Stimulated activated CD4-positive, alpha-beta T cell treated with anti-CD3 and anti-CD28 coated beads, Interleukin-2, amount 100 ng/mL, for 4 hours (primary cell): ENCODE data around the gene SLCO4C1.
"Not testable (repeated sequence)": the region's sequence is repeated elsewhere in the genome, so short reads cannot be mapped to it uniquely, and the experiment has no call there.

ENCODE experiments used
- DNase-seq: peaks from one replicate; pipeline ENCODE4 v3.0.0-alpha.2; 2020; ENCODE audit warnings: low read depth

Gene SLCO4C1

GRCh38 chr5:102296178-102296817 lies at the start of gene SLCO4C1:
SLCO4C1 (minus strand) TSS chr5:102296284; CDS start chr5:102296262, 22 bp downstream.
- DNase-seq = peak; percentile 41

GRCh38 chr5:102341681-102342288 lies 45.7 kb upstream of the SLCO4C1 start:
- no peak for DNase-seq

GRCh38 chr5:102324714-102325113 lies 28.6 kb upstream of the SLCO4C1 start:
- DNase-seq = no peak

GRCh38 chr5:102318801-102319200 lies 22.7 kb upstream of the SLCO4C1 start:
- DNase-seq = not testable (repeated sequence)

GRCh38 chr5:102314328-102314727 lies 18.2 kb upstream of the SLCO4C1 start:
- DNase-seq = no peak

- DNase-seq = no peak
Observed at GRCh38 chr5:102313912-102314311, 17.8 kb upstream of the SLCO4C1 start.

- no peak for DNase-seq
Observed at GRCh38 chr5:102312586-102313370, 16.7 kb upstream of the SLCO4C1 start.

GRCh38 chr5:102309586-102309985 lies 13.5 kb upstream of the SLCO4C1 start:
- DNase-seq = no peak

- DNase-seq = no peak
Observed at GRCh38 chr5:102307232-102307631, 11.1 kb upstream of the SLCO4C1 start.

- DNase-seq = no peak
Observed at GRCh38 chr5:102306121-102306520, 10.0 kb upstream of the SLCO4C1 start.

- DNase-seq = no peak
Observed at GRCh38 chr5:102295534-102296177, 428 bp downstream of the SLCO4C1 start.

- DNase-seq = no peak
Observed at GRCh38 chr5:102294886-102295395, 1.1 kb downstream of the SLCO4C1 start.

GRCh38 chr5:102290004-102290403 lies 6.1 kb downstream of the SLCO4C1 start:
- no peak for DNase-seq

- no peak for DNase-seq
Observed at GRCh38 chr5:102289251-102289899, 6.7 kb downstream of the SLCO4C1 start.

- no peak for DNase-seq
Observed at GRCh38 chr5:102288630-102289029, 7.5 kb downstream of the SLCO4C1 start.

GRCh38 chr5:102286476-102286875 lies 9.6 kb downstream of the SLCO4C1 start:
- no peak for DNase-seq

- no peak for DNase-seq
Observed at GRCh38 chr5:102283102-102283797, 12.8 kb downstream of the SLCO4C1 start.

- no peak for DNase-seq
Observed at GRCh38 chr5:102279711-102280110, 16.4 kb downstream of the SLCO4C1 start.

GRCh38 chr5:102278231-102278630 lies 17.9 kb downstream of the SLCO4C1 start:
- DNase-seq = no peak

- no peak for DNase-seq
Observed at GRCh38 chr5:102277144-102277543, 18.9 kb downstream of the SLCO4C1 start.

- no peak for DNase-seq
Observed at GRCh38 chr5:102271759-102272158, 24.3 kb downstream of the SLCO4C1 start.
